ENCODE measurements around the gene HNRNPL.

- TF ChIP-seq EZH2 (IDR thresholded peaks at IDR 0.05) (no peak), POLR2AphosphoS5 (IDR thresholded peaks at IDR 0.05; ENCODE audit: borderline replicate concordance, low read depth, low read length) (no peak), FOXP2 (optimal IDR thresholded peaks at IDR 0.05; ENCODE audit: control extremely low read depth, extremely low read length, insufficient read depth) (no peak)
These were observed 37.6 kb downstream of the HNRNPL start for GRCh38 chr19:38812009-38812840.
